CD4-positive, alpha-beta T cell treated with Interleukin-21 for 1 hour (primary cell): ENCODE results near the gene TNS4.
A peak's percentile ranks its signal among the peaks of the same experiment; 100 is the strongest.

ENCODE experiments used
- DNase-seq: peaks from one replicate; pipeline ENCODE4 v3.0.0-alpha.2; 2020

TNS4 gene

GRCh38 chr17:40534371-40535189, 33.2 kb upstream of the TNS4 start:
- DNase-seq = no peak

DNA sequence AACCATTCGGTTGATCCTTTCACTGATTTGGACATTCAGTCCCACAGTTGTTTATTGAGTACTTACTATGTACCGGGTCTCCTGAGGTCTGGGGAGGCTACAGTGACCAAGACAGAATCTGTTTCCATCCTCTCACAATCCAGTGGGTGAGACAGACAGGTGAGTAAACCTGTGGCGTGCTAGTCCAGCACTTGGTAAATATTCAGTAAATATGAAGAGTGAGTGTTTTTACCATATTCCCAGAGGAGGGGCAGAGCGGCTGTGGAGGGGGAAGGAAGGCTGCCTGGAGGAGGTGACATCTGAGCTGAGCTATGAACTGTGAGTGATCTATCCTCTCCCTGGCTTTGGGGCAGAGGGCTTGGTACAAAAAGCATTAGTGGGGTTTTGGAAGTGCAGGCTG, 32.5 kb upstream of the TNS4 start:
- DNase-seq = no peak

GRCh38 chr17:40532520-40533253, 31.3 kb upstream of the TNS4 start:
- DNase-seq = no peak

DNA sequence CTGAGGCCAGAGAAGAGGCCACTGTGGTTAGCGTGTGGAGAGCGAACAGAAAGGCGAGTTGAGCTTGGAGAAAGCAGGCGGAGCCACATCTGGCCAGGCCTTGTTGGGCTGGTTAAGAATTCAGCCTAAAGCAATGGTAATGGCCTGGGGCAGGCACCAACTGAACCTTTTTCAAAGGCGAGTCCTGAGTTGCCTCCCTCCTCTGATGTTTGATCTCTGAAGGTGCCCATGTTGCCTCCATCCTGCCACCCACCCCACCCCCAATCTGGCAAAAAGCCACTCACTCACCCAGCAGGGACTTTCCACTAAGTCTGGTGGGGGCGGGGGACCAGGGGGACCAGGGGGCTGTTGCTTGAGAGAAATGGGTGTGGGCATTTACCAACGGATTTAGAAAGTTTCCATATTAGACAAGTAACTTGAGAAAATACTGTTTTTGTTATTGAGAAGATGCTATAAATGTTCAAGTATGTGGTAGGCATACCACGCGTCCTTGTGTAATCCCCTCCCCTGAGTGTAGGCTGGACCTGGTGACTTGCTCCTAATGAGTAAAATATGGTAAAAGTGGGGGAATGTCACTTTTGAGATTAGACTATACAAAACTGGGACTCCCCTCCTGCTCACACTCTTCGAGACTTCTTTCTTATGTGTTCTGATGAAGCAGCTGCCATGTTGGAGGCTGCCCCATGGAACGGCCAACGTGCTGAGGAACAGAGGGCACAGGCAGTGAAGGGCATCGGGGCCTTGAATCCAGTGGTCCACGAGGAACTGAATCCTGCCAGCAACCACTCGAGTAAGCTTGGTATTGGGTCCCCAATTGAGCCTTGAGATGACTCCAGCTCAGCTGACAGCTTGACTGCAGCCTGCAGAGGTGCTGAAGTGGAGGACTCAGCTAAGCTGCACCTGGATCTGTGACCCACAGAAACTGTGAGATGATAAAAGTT, 29.9 kb upstream of the TNS4 start:
- peak; percentile 82 for DNase-seq

DNA sequence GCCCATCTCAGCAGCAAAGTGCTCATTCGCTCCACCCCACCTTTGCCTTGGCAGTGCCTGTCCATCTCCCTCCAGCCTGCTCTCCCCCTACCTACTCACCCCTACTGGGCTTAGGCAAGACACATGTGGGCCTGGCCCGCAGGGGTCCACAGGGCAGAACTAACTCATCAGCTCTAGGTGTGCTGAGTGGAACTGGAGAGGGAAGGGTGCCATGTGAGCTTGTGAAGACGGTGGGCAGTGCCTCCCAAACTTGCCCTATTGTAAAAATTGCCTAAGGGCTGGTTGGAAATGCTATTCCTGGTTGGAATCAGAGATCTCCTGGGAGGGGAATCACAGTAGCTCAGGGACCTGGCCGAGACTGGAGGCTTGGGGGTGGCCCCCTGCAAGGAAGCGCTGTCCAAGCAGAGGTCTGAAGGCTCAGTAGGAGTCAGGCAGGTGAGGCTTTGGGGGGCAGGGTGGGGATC, 29.1 kb upstream of the TNS4 start:
- no peak for DNase-seq

DNA sequence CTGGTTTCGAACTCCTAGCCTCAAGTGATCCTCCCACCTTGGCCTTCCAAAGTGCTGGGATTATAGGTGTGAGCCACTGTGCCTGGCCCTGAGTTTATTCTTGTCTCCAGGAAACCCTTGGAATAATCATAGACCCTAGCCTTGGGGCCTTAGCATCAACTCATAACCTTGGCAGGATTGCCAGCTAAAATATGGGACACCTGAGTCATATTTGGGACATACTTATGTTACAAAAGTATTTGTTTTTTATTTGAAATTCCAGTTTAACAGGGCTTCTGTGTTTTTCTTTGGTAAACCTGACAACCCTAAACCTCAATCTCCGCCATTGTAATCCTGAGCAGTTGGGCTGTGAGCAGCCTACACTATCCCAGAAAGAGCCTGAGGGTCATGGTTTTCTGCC, 28.6 kb upstream of the TNS4 start:
- no peak for DNase-seq

GRCh38 chr17:40528692-40529417, 27.4 kb upstream of the TNS4 start:
- DNase-seq = peak; percentile 55

DNA sequence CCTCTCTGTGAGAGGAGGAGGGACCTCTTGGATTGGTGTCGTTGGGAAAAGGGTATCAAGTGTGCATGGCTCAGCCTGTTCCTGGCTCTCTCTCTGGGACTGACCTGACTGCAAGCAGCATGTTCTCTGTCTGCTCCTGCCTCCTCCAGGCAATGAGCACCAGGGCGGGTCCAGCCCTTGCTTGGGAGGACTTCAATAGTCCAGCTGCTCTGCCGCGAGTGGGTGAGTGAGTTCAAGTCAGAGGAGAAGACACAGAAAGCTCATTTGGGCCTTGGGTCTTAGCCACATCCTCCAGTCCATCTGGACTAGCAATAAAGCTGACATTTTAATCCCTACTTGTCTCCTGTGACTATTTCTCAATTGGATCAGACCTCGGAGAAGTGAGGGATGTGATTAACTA, 25.2 kb upstream of the TNS4 start:
- DNase-seq = no peak

GRCh38 chr17:40525294-40525693, 23.9 kb upstream of the TNS4 start:
- no peak for DNase-seq

GRCh38 chr17:40524243-40524965, 23.0 kb upstream of the TNS4 start:
- no peak for DNase-seq

DNA sequence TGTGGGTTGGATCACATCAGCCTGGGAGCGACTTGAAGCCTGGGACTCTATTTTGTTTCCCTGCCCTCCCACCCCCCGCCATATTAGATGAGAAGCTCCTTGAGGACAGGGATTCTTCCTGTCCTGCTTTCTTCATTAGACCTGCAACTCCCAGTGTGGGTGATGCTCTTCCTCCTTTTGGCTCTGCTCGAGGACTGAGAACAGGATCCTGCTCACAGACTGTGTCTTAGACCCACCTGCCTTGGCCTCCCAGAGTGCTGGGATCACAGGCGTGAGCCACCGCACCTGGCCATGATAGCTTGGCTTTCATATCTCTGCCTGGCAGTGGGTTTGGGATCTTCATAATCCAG, 21.5 kb upstream of the TNS4 start:
- no peak for DNase-seq

GRCh38 chr17:40522250-40522960, 21.0 kb upstream of the TNS4 start:
- no peak for DNase-seq

DNA sequence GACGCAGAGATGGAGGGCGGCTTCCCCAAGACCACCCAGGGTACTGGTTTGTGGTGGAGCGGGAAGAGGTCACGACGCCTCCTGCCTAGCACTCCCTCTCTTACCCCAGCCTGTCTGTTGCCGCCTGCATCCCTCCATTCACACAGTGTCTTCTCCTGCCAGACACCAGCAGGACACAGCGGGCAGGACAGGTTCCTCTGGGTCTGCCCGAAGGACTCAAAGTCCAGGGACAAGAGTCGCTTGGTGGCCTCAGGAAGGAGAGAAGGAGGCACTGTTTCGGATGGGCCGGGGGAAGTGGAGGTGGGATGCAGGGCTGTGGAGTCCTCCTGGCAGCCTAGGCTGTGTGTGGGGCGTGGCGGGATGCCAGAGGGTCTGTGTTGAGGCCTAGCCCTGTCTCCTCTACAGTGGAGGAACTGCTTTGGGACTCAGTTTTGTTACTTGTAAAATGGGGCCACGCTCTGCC, 19.6 kb upstream of the TNS4 start:
- DNase-seq = no peak

DNA sequence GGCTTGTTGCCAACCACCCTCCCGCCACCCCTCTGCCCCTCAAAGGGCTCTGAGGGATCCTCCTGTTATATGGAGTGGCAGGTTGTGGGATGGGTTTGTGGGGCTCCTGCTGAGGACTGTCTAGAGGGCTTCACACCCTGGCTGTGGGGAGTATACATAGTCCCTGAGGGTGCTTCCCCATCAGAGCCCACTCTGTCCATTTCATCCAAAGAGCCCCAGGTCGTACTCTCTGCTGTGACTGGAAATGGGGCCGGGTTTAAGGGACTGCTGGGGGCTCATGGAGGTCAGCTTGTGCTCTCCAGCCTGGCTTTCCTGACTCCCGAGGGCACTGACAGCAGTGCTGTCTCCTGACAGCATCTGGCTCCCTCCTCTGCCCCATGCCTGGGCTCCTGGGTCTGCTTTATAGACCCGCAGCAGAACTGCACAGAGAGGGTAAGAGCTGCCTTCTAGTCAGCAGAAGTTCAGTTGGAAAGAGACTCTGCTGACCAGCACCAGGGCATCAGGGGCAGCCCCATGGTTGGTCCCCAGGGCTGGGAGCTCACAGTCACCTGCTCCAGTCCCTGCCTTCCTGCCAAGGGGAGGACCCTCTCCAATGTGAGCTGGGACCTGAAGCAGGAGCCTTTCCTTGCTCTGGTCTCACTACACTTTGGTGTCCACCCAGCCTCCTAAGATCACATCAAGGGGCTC, 17.8 kb upstream of the TNS4 start:
- no peak for DNase-seq

GRCh38 chr17:40518401-40519088, 17.1 kb upstream of the TNS4 start:
- DNase-seq = no peak

DNA sequence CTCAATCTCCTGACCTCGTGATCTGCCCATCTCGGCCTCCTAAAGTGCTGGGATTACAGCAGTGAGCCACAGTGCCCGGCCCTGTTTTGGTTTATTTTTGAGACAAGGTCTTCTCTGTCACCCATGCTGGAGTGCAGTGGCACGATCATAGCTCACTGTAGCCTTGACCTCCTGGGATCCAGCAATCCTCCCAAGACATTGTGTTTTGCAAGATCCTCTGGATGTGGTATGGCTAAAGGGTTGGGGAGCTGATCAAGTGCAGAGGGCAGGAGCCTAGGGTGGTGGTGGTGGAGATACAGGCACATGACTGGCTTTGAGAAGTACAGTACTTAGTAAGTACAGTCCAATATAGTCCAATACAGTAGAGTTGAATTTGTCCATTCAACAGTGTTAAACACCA, 16.6 kb upstream of the TNS4 start:
- DNase-seq = no peak

DNA sequence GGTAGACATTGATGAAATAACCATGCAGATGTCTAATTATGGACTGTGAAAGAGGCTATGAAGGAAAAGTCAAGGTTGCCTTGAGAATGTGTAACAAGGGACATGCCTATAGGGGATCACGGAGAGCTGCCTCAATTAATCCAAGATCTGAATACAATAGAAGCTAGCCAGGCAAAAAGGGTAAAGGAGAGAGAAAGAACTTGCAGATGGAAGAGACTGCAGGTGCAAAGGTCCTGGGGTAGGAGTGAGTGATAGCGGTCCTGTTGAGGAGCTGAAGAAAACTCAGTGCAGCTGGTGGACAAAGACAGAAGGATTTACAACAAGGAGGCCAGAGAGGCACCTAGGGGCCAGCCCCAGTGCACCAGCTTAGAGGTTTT, 15.9 kb upstream of the TNS4 start:
- no peak for DNase-seq

DNA sequence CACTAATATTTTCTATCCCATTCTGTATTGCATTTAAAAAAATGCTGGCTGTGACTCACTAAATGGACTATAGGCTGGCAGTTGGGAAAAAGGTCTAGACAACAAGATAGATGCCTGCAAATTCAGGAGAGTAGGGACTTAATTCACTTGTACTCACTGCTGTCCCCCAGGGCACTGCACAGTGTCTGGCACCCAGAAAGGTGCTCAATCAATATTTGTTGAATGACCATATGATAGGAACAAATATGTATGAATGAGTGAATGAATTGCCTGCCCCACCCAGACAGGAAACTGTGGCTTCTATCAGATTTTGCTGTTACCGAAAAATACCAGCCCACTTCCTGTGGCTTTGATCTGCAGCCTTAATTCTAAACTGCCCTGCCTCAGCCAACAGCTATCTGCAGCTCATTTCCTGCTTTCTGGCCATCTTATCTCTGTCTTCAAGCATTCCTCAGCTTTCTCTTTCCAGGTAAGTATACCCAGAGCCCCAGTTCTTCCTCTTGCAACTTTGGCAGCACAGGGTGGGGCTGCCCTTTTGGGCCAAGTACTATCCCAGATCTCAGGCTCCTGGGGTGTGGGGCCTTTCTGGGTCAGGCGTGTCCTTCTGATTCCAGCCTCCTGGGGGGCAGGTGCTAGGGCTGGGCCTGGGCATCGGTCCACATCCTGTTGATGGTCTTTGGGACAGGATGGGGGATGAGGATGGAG, 15.3 kb upstream of the TNS4 start:
- peak; percentile 86 for DNase-seq

GRCh38 chr17:40515491-40516041, 14.1 kb upstream of the TNS4 start:
- DNase-seq = peak; percentile 63
